ENCODE results near the gene DNASE2B.
A peak's percentile ranks its signal among the peaks of the same experiment; 100 is the strongest.

DNASE2B gene, protein sequence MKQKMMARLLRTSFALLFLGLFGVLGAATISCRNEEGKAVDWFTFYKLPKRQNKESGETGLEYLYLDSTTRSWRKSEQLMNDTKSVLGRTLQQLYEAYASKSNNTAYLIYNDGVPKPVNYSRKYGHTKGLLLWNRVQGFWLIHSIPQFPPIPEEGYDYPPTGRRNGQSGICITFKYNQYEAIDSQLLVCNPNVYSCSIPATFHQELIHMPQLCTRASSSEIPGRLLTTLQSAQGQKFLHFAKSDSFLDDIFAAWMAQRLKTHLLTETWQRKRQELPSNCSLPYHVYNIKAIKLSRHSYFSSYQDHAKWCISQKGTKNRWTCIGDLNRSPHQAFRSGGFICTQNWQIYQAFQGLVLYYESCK

DNA sequence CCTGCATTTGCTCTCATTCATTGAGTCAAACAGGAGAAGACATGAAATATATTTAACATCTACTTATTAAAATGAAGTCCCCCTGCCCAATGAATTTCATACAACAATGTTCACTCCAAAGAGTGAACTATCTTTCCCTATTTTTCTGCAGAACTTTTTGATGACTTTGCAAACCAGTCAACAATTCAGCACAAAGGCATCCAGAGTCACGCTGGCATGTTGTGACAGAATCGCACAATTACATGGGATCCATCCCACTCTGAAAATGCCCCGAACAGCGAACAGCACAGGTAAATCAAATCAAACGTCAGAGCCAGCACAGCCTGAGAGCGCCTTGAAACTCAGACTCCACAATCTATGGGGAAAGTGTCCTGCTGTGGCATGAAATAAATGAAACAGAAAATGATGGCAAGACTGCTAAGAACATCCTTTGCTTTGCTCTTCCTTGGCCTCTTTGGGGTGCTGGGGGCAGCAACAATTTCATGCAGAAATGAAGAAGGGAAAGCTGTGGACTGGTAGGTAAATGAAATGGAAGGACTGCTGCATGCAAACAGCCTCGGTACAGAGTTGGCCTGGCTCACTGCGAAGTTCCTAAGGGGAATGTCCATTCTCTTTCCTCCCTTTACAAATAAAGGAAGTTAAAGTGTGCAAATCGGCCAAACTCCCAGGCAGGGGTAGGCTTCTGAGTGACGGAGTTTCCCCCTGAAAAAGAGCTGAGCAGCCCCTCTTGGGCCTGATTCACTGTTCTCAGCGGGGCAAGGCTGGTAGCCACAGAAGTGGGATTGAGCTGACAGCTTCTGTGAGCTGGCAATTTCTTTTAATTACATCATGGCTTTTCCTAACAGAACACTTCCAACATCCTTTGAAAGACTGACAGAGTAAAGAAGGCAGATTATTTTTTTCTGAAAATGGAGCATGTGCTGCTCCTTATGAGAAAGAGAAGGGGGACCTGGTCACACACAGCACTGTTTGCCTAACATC lies at the start of gene DNASE2B:
DNASE2B (plus strand) TSS at position 310 of the 981 bp plus-strand sequence; CDS start at position 391, 81 bp downstream.
- DNase-seq, result no peak

DNA sequence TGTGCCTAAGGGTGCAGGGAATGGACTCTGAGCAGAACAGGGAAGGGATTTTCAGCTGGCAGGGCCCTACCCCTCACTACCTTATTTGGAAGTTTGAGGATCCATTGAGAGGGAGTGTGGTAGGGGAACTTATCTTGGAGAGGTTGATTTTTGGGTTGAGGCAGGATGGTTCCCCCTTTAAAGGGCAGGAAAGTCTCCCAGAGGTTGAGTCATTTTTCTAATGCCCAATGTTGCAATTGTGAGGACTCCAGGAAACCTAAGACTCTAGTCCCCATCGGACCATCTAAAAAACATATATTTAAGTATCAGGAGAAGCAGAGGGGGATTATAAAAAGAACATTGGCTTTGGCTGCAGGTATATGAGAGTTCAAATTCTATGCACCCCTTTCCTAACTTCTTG lies 49.5 kb upstream of the DNASE2B start:
- no peak for DNase-seq

DNA sequence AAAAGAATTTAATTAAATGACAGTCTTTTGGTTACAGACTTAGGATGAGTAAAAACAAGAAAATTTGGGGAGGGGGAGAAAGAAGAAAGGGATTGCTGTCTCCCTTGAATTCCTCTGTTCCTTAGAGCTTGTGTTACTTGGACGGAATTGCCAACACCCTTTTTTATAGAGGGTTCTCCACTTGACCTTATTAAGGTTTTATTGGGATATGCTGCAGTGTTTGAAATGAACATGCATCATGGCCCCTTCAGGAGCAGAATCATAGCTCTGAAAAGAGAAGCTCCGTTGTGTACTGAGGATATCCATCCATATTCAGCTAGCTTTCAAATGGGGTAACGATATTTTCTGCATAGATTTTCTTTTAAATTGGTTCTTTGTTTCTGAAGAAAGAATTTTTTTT lies 48.2 kb upstream of the DNASE2B start:
- no peak for DNase-seq

DNA sequence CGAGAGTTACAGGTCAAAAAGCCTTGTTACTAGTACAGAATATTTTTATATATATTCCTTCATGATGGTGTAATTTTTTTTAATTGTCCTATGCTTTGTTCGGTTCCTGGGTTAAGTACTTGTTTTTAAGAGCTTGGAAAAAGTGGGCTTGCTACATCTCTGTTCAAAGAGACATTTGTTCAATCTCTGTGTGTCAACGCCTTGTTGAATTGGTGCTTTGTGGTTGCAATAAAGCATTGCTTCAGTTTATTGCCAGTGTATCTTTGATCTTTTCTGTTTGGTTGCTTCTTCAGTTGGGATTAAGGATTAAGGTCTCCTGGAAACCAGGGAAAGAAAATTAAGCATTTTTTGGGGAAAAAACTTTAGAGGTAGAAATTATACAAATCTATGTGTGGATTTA lies 47.7 kb upstream of the DNASE2B start:
- DNase-seq, result peak in 1 of 58 donors; percentile 37

DNA sequence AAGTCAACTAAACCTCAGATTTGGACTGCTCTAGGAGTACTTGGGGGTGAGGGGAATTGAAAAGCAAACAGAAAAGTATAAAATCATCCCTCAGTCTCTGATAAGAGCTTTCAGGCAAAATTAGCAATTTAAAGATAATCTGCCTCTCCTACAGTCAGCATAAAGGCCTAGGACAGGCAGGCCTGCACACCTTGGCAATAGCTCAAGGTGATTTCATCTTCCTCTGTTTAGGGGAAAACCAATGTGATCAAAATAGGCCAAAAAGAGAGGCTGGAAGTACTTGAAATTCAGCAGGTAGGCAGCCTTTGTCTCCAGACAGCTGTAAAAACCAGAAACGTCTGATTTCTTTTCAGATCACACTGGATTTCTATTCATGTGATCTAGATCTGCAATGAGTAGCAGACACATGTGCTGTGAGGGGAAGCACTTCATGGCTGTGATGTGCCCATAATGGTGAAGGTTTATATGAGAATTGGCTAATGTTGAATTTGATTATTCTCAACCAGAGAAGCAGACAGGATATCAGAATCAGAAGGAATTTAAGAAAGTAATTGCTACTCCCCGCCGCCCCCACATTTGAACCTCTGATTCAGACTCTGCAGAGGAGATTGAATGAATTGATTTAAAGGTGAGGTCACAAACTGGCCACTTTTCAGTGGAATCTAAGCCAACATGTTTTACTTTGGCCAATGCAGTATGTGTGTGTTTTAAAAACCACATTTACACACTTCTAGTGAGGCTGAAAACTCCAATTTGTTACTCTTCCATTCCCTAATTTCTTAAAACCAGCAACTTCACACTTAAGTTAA lies 45.8 kb upstream of the DNASE2B start:
- DNase-seq, result no peak

DNA sequence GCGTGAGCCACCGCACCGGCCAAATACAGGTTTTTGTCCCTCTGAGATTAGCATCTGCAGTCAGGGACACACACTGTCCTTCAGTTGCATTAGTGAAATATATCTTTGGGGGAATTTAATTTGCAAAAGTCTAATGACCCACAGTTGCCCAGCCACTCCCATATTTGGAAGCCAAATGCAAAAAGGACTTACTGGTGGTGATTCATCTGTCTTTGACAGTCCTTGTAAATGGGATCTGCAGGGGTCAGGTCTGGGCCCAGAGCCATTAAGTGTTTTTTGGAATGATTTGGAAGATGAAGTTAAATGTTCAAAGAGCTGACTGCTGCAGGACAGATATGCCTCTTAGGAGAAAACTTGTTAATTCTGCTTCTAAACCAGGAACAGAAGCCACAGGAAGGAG lies 44.6 kb upstream of the DNASE2B start:
- peak in 1 of 58 donors; percentile 26 for DNase-seq

DNA sequence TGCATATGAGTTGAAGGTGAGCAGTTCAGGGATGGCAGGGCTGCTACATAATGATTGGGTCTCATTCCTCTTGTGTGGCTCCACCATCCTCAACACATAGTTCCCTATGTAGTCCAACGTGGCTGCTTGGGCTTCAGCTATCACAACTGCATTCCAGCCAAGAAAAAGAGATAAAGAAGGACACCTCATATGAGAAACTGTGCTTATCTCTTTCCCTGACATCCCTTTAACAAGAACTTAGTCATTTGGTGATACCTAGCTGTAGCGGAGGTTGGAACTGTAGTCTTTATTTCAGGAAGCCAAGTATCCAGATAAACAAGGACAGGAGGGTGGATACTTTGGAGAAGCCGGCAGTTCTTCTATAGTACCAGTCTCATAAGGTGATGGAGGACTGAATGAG lies 42.7 kb upstream of the DNASE2B start:
- no peak for DNase-seq

DNA sequence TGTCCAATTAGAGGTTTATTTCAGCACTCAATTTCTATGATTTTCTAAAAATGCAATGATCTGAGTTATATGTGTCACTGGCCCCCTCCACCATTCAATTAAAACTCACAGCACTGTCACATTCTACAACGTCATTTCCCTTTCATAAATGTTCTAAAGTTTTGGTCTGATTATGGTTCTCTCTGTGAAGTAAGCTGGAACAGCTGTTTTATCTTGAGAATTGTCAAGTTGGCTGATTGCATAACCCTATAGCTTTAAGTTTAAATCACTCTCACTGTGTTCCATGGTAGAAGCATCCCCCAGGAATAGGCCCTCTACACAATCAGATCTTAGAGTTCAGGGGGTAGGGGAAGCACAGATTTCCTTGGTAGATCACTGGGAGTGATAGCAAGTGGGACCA lies 41.4 kb upstream of the DNASE2B start:
- DNase-seq, result no peak

DNA sequence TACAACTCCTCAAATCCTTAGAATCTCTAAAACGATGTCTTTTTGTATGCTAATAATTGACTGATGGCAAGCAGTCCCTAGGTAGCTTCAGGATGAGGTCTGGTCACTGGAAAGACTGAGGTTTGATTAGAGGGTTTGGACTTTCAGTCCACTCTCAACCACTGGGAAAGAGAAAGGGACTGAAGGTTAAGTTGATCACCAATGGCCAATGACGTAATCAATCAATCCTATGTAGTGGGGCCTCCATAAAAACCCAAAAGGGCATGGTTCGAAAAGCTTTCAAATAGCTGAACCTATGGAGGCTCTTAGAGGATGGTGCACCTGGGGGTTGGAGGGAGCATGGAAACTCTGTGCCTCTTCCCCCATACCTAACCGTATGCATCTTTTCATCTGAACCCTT lies 39.6 kb upstream of the DNASE2B start:
- DNase-seq, result no peak

DNA sequence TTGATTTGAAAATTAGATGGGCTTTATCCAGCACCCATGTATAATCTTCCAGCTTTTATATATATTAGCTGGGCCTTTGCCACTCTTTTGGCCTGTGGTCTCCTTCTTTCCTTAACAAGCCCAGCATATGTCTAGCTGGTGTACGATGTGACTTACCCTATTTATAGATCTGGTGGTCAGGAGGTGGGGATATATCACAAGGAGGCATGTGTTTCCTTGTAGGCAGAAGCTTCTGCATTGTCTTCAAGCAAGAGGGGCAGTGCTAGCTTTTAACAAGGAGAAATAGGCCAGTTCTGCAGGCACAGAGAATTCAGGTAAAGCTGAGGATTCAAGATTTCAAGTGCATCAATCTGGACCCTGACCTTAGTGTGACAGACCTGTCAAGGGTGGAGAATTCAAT lies 38.0 kb upstream of the DNASE2B start:
- no peak for DNase-seq

DNA sequence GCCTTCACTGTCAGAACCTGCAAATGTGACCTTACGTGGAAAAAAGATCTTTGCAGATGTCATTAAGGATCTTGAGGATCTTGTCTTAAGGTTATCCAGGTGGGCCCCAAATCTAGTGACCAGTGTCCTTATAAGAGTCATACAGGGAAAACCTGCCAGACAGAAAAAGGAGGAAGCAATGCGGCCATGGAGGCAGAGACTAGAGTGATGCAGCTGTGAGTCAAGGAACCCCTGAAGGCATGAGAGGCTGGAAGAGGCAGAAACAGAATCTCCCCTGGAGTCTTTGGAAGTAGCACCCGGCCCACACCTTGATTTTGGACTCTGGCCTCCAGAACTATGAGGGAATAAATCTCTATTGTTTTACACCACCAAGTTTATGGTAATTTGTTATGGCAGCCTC lies 36.5 kb upstream of the DNASE2B start:
- no peak for DNase-seq

DNA sequence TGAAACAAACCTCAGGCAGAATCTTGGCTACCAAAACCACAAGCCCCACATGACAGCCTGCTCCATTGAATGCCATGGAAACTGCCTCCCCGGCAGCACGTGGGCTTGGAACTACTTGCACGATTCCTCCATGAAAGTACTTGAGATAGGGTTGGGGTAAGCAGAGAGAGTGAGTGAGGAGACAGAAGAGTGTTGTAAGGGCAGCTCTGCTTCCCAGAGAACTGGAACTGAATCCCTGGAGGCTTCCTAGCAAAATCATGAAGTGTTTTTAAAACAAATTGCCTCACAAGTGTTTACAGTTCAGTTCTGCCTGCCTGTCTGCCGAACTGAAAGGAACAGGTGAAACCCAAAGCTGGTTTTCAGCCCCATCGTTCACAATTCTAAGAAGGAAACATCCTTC lies 35.3 kb upstream of the DNASE2B start:
- DNase-seq, result peak in 16 of 58 donors; percentile 5 to 38 (median 14)

DNA sequence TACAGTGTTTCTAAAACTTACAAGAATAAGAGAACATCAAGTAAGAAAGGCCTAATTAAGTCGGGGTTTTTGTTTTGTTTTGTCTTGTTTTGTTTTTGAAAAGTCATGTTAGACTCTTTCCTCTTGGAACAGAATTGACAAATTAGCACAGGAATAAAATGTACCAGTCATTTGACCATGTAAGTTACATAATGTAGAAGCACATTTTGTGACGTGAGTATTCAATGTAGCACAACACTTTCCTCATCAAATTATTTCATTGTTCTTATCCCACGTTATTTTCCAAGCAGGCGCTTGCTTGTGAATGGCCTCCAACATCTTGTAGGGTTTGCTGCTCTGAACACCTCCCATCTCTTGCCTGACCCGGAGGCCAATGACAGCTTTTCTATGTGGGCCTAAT lies 34.7 kb upstream of the DNASE2B start:
- no peak for DNase-seq

DNA sequence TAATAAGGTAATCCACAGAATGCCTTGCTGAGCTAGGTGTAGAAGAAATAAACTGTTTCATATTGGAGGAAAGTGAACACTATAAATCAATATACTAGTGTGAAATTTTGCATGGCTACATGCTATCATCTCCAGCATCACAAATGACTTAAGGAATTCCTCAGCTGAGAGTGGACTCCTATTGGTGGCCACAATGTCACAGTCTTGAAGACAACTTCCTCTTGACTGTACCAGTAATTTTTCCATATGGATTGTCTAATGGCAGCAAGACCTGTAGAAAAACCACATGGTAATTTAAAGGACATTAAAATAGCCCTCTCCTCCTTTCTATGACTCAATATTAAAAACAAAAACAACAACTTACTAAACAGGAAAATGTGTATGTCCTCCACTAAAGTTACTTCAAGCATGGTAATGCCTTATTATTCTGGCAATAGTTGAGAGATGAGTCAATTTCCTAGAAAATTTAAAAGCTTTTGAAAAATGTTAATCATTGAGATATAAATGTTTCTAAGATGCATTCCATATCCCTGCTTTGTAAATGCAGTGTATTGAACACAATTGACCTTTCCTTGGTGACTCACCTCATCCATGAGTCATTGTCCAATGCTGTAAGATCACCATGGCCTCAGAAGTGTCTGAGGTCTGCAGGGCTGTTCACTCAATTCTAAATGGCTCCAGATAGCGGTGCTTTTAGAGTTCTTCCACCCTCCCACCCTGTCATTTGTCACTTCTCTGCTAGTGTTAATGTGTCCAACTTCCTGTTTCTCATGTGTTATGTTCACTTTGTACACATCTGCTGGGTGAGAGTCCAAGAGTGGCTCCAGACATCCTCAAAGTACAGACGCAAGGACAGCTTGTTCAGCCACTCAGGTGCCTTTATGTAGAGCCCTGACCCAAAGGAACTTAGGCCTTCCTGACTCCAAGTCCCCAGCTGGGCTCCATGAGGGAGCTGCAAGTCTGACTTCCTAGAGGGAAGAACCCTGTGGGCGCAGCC lies 32.8 kb upstream of the DNASE2B start:
- no peak for DNase-seq

DNA sequence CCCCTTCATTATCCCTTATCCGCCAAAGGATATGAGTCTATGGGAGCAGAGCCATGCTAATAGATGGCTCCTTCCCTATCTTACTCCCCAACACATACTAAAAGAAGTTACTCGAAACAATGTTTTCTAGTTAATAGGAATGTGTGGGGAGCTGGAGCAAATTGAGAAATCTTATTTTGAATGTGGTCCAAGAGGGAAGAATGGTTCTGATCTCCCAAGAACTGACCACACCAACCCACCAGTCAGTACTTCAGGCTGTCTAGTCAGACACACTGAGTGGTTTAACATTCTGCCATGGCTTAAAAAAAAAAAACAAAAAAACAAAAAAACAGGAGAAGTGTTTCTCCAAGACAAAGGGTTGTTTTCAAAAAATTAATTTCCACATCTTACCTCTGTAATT lies 31.5 kb upstream of the DNASE2B start:
- no peak for DNase-seq

DNA sequence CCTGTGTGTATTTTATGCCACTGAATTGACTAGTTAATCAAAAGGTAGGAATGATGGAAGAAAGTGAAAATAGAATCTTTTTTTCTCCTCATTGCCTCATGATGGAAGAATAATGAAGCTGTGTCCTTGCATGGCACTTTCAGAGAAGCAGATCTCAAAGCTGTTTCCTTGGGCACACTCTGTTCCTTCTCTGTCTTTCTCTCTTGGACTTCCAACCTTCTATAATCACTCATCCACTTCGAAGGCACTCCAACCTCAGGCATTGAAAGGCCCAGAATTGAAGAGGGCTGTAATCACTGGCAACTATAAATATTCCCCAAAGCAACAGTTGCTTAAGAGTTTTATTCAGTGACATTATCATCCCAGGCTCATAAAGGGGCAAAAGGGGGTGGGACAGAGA lies 31.1 kb upstream of the DNASE2B start:
- DNase-seq, result no peak

DNA sequence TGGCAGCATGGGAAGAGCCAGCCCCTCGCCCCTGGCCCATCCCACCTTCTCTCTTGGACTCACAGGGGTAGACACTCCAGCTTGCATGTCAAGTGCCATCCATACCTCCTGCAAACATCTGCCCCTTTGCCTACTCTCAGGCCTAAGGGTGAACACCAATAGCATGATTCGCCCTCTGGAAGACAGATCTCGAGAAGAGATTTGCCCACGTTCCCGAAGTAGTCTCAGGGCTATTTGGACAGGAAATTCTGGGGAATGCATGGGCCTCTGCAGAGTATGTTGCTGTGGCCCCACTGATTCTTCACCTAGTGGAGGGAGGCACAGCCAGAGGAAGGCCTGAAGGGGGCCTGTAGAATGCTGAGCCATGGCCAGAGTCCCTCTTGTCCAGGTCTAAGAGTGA lies 29.8 kb upstream of the DNASE2B start:
- no peak for DNase-seq

DNA sequence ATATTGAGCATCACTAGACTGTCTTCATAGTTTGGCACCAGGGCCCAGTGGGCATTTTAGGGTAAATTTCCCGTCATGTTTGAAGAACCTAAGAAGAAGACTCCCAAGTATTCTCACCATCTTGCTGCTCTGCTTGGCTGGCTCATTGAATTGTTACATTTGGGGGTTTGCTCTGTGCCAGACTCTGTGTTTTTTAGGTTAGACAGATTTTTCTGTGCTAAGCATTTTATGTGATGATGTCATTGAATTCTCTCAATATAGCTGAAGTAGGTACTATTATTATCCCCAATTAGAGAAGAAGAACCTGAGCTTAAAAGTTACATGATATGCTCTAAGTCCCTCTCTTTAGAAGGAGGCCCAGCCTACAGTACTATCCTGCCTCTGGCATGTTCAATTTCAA lies 28.0 kb upstream of the DNASE2B start:
- DNase-seq, result no peak

DNA sequence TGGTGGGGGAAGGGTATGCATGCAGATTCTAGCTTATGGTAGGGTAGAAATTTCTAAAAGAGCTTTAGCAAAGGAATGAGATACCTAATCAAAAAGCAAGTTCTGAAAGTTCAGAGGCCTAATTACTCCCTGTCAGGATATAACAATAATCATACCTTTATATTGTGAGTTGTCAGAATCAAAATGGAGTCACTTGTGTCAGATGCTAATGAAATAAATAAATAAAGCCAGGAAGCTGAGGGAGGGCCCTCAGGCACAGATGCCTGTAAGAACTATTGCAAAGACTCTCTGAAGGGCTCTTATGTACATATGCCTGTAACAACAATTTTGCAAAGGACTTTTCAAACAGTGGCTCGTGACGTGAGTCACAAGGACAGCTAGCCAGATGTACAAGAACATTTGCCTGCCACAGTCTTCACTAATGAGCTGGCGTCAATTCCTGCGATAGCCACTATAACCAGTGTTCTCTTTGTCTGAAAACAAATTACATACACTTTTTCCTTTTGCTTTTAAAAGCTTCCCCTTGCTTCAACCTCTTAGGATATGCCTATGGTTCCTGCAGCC lies 27.4 kb upstream of the DNASE2B start:
- no peak for DNase-seq

Measured in anterior cingulate cortex (tissue), 58 donors.